NT2/D1 (cell line): ENCODE measurements around the gene UBAC2.

ENCODE experiments used
- DNase-seq: peaks from one replicate; pipeline ENCODE4 v3.0.0-alpha.2; 2011; ENCODE audit warnings: low read depth, low spot score
- H3K27me3 ChIP-seq: 2 replicates; pipeline ENCODE4 v1.6.0; 2011; ENCODE audit warnings: mild to moderate bottlenecking; ENCODE audit not compliant: insufficient read length, insufficient read depth
- H3K36me3 ChIP-seq: 2 replicates; pipeline ENCODE4 v1.6.1; 2011; ENCODE audit warnings: mild to moderate bottlenecking, low read length, mixed read lengths; ENCODE audit not compliant: insufficient read depth, insufficient read length
- H3K4me1 ChIP-seq: 2 replicates; pipeline ENCODE4 v1.5.1; 2011; ENCODE audit not compliant: insufficient read depth, insufficient read length
- H3K4me3 ChIP-seq: 2 replicates; pipeline ENCODE4 v1.5.1; 2011; ENCODE audit warnings: low read depth; ENCODE audit not compliant: insufficient read length
- H3K9ac ChIP-seq: 2 replicates; pipeline ENCODE4 v1.6.0; 2011; ENCODE audit warnings: low read depth; ENCODE audit not compliant: insufficient read length
- H3K9me3 ChIP-seq: 2 replicates; pipeline ENCODE4 v1.5.1; 2011; ENCODE audit warnings: mild to moderate bottlenecking, low read length; ENCODE audit not compliant: insufficient read depth
- SUZ12 ChIP-seq: IDR thresholded peaks from 2 replicates; pipeline ENCODE4 v1.6.1; 2011; ENCODE audit not compliant: insufficient read length, insufficient read depth; ENCODE audit errors: extremely low read depth
- YY1 ChIP-seq: IDR thresholded peaks from 2 replicates; pipeline ENCODE4 v1.6.1; 2011; ENCODE audit not compliant: insufficient read length, insufficient read depth
- ZNF274 ChIP-seq: IDR thresholded peaks from 2 replicates; pipeline ENCODE4 v1.6.1; 2011; ENCODE audit warnings: mild to moderate bottlenecking, low read depth, low read length

Gene UBAC2

GRCh38 chr13:99159331-99160061 lies 41.2 kb upstream of the UBAC2 start:
- H3K9me3 ChIP-seq = no peaks in the 10 kb centered on the region
- no peak overlapping the region for H3K9ac ChIP-seq
- peaks cover 3% of the 10 kb centered on the region for H3K27me3 ChIP-seq
- H3K4me1 ChIP-seq = no peaks in the 10 kb centered on the region
- TF ChIP-seq SUZ12 (no peak), ZNF274 (no peak), YY1 (no peak)
- H3K36me3 ChIP-seq = no peaks in the 10 kb centered on the region
- H3K4me3 ChIP-seq = no peak overlapping the region
- DNase-seq = no peak

DNA sequence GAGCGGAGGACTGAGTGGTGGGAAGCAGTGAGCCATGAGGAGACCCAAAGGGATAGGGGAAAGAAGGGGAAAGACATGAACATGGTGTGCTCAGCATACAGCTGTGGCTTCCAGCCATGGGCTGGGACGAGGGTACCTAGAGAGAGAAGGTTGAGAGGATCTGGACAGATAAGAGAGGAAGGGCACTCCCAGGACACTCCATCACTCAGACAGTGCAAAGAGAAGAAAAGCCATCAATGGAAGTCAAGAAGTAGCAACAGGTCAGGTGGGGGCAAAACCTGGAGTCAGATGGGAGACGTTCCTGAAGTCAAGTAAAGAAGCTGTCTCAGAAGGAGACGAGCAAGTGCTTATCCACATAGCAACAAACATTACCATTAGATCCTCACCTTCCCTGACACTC lies 40.2 kb upstream of the UBAC2 start:
- H3K27me3 ChIP-seq = peaks cover 3% of the 10 kb centered on the region
- H3K9ac ChIP-seq = no peak overlapping the region
- H3K4me3 ChIP-seq = no peak overlapping the region
- H3K36me3 ChIP-seq = no peaks in the 10 kb centered on the region
- H3K4me1 ChIP-seq = no peaks in the 10 kb centered on the region
- no peaks in the 10 kb centered on the region for H3K9me3 ChIP-seq
- no peak for TF ChIP-seq YY1
- no peak for TF ChIP-seq SUZ12
- TF ChIP-seq ZNF274 = no peak
- no peak for DNase-seq

GRCh38 chr13:99161512-99161911 lies 39.1 kb upstream of the UBAC2 start:
- no peak for TF ChIP-seq SUZ12
- TF ChIP-seq YY1 = no peak
- no peak for TF ChIP-seq ZNF274
- Histone ChIP-seq H3K36me3 (no peaks in the 10 kb centered on the region), H3K9me3 (no peaks in the 10 kb centered on the region), H3K4me3 (no peak overlapping the region), H3K9ac (no peak overlapping the region), H3K27me3 (peaks cover 3% of the 10 kb centered on the region), H3K4me1 (no peaks in the 10 kb centered on the region)
- DNase-seq = no peak

DNA sequence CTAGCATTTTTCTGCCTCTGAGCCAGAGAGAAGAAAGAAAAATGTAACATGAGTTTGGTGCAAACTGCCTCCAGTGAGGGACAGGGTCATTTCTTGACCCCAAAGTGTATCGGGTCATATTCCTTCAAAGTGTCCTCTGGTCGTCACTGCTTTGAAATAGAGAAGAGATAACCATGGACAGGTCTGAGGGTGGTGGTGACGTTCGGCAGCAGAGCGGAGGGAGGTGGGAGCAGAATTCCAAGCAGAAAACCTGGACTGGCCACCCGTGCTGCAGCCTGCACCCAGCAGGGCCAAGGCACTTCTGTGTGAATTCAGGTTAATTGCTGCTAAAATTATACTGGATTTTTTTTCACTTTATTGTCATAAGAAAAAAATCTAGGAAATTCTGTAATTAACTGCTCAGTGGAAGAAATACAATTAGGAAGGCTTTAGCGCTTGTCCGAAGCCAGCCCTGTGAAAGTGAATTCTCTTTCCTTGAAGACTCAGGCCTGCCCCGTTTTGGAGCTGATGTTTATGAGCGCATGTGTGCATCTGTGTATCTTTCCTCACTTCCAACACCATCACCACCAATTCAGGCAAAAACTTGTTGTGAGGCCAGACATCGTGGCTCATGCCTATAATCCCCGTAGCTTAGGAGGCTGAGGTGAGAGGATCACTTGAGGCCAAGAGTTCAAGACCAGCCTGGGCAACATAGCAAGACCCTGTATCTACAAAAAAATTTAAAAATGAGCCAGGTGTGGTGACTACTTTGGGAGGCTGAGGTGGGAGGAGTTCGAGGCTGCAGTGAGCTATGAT lies 37.9 kb upstream of the UBAC2 start:
- DNase-seq = no peak
- H3K9me3 ChIP-seq = no peaks in the 10 kb centered on the region
- H3K4me3 ChIP-seq = no peak overlapping the region
- H3K9ac ChIP-seq = no peak overlapping the region
- peaks cover 3% of the 10 kb centered on the region for H3K27me3 ChIP-seq
- no peaks in the 10 kb centered on the region for H3K4me1 ChIP-seq
- no peaks in the 10 kb centered on the region for H3K36me3 ChIP-seq
- TF ChIP-seq SUZ12 = no peak
- no peak for TF ChIP-seq YY1
- no peak for TF ChIP-seq ZNF274

DNA sequence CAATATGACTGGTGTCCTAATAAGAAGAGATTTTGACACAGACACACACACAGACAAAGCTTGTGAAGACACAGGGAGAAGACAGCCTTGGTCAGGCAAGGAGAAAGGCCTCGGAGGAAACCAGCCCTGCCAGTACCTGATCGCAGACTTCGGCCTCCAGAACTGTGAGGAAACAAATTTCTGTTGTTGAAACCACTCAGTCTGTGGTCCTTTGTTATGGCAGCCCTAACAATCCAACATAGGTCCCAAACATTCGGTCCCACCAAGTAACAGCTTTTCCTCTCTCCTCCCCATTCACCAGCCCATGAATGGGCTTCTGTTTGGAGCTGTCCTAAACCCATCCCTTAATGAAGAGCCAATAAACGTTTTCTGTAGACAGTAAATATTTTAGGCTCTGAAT lies 36.4 kb upstream of the UBAC2 start:
- TF ChIP-seq SUZ12 (no peak), ZNF274 (no peak), YY1 (no peak)
- Histone ChIP-seq H3K9ac (no peak overlapping the region), H3K9me3 (no peaks in the 10 kb centered on the region), H3K4me3 (no peak overlapping the region), H3K36me3 (no peaks in the 10 kb centered on the region), H3K4me1 (no peaks in the 10 kb centered on the region), H3K27me3 (peaks cover 3% of the 10 kb centered on the region)
- DNase-seq = no peak

- H3K27me3 ChIP-seq = no peaks in the 10 kb centered on the region
- H3K9ac ChIP-seq = no peak overlapping the region
- no peaks in the 10 kb centered on the region for H3K4me1 ChIP-seq
- H3K4me3 ChIP-seq = no peak overlapping the region
- no peaks in the 10 kb centered on the region for H3K36me3 ChIP-seq
- TF ChIP-seq YY1 (no peak), ZNF274 (no peak), SUZ12 (no peak)
- H3K9me3 ChIP-seq = no peaks in the 10 kb centered on the region
- DNase-seq = no peak
Measured at GRCh38 chr13:99165753-99166587, 34.7 kb upstream of the UBAC2 start.
